Right lobe of liver (tissue), 6 donors: ENCODE data around the gene ADCY5. TPM values are rescaled to one million over a fixed set of nuclear protein-coding genes. Genes with fewer than 3 reads are reported as not detected.

Source experiments
- ATAC-seq, 4 donors: fragments of 200-7000 bp; cut with Tn5 transposase; one replicate each; pipeline ENCODE4 v1.9.1; 2020; ENCODE audit warnings: mild to moderate bottlenecking in 4 of 4, moderate library complexity in 4 of 4
- DNase-seq, 3 donors: peaks; one replicate each; pipeline ENCODE4 v3.0.0-alpha.2; 2020
- H3K27ac ChIP-seq, 3 donors: fragments of 200-600 bp; one replicate each; pipeline ENCODE4 v1.8.0; 2022
- H3K27me3 ChIP-seq, 2 donors: fragments of 200-600 bp; one replicate each; pipeline ENCODE4 v1.8.0; 2022
- H3K36me3 ChIP-seq, 4 donors: fragments of 200-600 bp; sonication (generic) in 1 of 4; one replicate each; pipeline versions ENCODE4 v1.5.1 to v1.8.0; 2017 to 2022; ENCODE audit warnings: control low read depth in 1 of 4
- H3K4me1 ChIP-seq, 4 donors: fragments of 200-600 bp; sonication (generic) in 1 of 4; one replicate each; pipeline versions ENCODE4 v1.5.1 to v1.8.0; 2017 to 2022; ENCODE audit warnings: control low read depth in 1 of 4
- H3K4me3 ChIP-seq, 3 donors: fragments of 200-600 bp; one replicate each; pipeline ENCODE4 v1.8.0; 2022
- H3K9me3 ChIP-seq, 4 donors: fragments of 200-600 bp; sonication (generic) in 1 of 4; one replicate each; pipeline versions ENCODE4 v1.5.1 to v1.8.0; 2017 to 2022; ENCODE audit warnings: control low read depth in 1 of 4
- CTCF ChIP-seq, 4 donors: fragments of 200-600 bp in 3 of 4; fragments of 450-650 bp in 1 of 4; IDR thresholded peaks; one replicate each; pipeline versions ENCODE4 v1.5.1 to v1.8.0; 2016 to 2022; ENCODE audit warnings: antibody characterized with exemption in 4 of 4, mild to moderate bottlenecking in 2 of 4
- POLR2A ChIP-seq: fragments of 450-650 bp; IDR thresholded peaks from one replicate; pipeline ENCODE4 v1.6.1; 2017; ENCODE audit warnings: antibody characterized with exemption, mild to moderate bottlenecking
- WGBS: methylation state at CpG from one replicate; pipeline ENCODE4 v1.1.6; 2018; ENCODE audit warnings: low coverage, low lambda C conversion rate; ENCODE audit not compliant: insufficient coverage; ENCODE audit errors: missing lambda C conversion rate; 5-methylcytosine and 5-hydroxymethylcytosine counted together
- intact Hi-C, 2 donors: fragments of 100-400 bp; cut with DNase I; formaldehyde crosslinking; loops; one replicate each; pipeline versions ENCODE4 v1.11.2 to v1.14.1; 2022
- total RNA-seq, 6 experiments: library from RNA; depleted of rRNA in 2 of 6; stranded (reverse); fragments of >200 nt in 2 of 6; fragmentation: NEBNext Ultra II Directional in 3 of 6; extraction: Animal tissue kit (Norgen Biotek cat#: 25700) in 3 of 6; gene quantifications; one replicate each; pipeline versions ENCODE4 v1.1.0 to v1.2.4, GENCODE V29; 2016 to 2023
- donor health status: DM: no; HTN: yes; CAD: no.
- donor health status: DM: no; HTN: no; CAD: no.
- donor health status: DM: no; HTN: no; CAD: no.
- donor health status: DM: no; HTN: yes; CAD: no.
- donor health status: DM: no; HTN: yes; CAD: no.

Gene ADCY5
- total RNA-seq, 6 experiments from 2014 or later: 1.9 to 3.7 (median 2.7) TPM

DNA sequence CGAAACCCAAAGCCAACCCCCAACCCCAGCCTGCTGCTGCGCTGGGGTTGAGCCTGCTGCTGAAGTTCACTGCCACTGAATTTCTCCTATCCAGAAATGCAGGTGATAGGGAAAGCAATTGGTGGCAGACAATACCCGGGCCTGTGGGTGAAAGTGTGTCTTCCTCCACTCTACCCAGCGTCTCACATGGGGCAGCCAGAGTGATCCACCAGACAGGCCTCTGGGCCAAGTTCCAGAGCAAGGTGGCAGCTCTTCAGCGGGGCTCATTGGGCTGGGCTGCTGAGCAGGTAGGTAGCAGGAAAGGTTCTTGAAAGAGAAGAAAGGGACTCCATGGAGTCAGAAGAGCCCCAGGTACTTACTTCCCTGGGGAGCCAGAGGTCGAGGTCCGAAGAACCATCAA, 6.0 kb downstream of the ADCY5 start:
- no peak for DNase-seq
- Histone ChIP-seq H3K27ac (no peak overlapping the region), H3K4me3 (no peak overlapping the region), H3K36me3 (no peaks in the 10 kb centered on the region), H3K27me3 (no peaks in the 10 kb centered on the region), H3K9me3 (no peaks in the 10 kb centered on the region), H3K4me1 (no peaks in the 10 kb centered on the region)
- WGBS: 78% methylated on average over 6 of the region's 7 CpGs
- TF ChIP-seq CTCF (IDR thresholded peaks at IDR 0.05) (no peak), POLR2A (no peak)
- intact Hi-C loops: no loop called here
- no peak for ATAC-seq

DNA sequence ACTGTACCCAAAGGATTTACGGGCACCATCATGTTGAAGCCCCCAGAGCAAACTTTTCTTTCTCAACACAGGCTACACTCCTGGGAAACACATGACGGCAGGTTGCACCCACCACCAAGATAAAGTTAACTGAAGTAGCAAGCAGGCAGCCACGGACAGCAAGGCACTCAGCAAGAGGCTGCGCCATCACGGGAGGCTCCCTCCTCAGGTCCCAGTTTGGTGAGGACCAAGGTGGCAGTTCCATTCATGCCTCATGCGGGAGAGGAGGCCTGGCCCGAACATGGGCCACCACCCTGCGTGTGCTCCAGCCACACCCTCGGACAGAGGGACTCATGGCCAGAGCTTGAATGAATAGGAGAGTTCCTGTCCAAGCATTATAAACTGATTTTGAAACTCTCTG, 6.8 kb downstream of the ADCY5 start:
- DNase-seq: no peak

DNA sequence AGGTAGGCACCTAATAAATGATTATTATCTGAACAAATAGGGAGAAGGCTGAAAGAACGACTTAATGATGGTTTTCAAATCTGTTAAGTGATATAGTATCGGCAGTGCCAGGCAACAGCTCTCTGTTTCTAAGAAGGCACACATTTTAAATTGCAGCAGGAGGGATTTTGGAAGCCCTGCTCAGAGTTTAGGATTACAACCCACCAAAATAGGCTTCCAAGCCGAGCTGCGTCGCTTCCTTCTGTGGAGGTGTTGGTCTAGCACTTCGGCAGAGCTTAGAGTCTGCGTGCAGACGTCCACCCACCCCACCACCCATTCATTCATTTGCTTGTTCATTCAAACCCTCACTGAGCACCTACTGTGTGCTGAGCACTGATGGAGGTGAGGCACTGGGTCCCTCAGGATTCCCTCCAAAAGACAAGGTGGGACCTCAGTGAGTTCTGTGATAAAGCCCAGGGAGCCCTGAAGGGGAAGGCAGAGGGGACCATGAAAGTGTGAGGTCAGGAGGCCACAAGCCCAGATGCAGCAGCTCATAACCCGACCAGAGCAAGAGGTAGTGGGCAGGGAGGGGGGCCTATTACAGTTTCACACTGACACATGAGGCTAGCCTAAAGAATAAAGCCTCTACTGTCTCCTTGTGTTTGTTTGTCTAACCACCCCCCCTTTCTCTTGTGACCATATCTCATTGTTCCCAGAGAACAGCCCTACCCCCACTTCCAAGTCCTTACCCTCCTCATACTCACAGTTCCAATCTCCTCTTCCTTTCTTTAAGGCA, 8.9 kb downstream of the ADCY5 start:
- no peak overlapping the region for H3K4me3 ChIP-seq
- no peaks in the 10 kb centered on the region for H3K27me3 ChIP-seq
- no peaks in the 10 kb centered on the region for H3K9me3 ChIP-seq
- ATAC-seq (no peak), DNase-seq (no peak)
- 73% methylated on average over 4 of the region's 9 CpGs for WGBS
- TF ChIP-seq POLR2A: no peak
- no peak for TF ChIP-seq CTCF (IDR thresholded peaks at IDR 0.05)
- no peaks in the 10 kb centered on the region for H3K36me3 ChIP-seq
- H3K27ac ChIP-seq: no peak overlapping the region
- no peaks in the 10 kb centered on the region for H3K4me1 ChIP-seq
- intact Hi-C loops: no loop called here

More for the DNA sequence above, 6.8 kb downstream of the ADCY5 start:
- Histone ChIP-seq H3K36me3 (no peaks in the 10 kb centered on the region), H3K4me3 (no peak overlapping the region), H3K4me1 (no peaks in the 10 kb centered on the region), H3K9me3 (no peaks in the 10 kb centered on the region), H3K27ac (no peak overlapping the region), H3K27me3 (no peaks in the 10 kb centered on the region)
- intact Hi-C loops: no loop called here
- ATAC-seq: no peak
- TF ChIP-seq CTCF (IDR thresholded peaks at IDR 0.05): no peak
- no peak for TF ChIP-seq POLR2A
- 87% methylated on average over 5 of the region's 9 CpGs for WGBS

DNA sequence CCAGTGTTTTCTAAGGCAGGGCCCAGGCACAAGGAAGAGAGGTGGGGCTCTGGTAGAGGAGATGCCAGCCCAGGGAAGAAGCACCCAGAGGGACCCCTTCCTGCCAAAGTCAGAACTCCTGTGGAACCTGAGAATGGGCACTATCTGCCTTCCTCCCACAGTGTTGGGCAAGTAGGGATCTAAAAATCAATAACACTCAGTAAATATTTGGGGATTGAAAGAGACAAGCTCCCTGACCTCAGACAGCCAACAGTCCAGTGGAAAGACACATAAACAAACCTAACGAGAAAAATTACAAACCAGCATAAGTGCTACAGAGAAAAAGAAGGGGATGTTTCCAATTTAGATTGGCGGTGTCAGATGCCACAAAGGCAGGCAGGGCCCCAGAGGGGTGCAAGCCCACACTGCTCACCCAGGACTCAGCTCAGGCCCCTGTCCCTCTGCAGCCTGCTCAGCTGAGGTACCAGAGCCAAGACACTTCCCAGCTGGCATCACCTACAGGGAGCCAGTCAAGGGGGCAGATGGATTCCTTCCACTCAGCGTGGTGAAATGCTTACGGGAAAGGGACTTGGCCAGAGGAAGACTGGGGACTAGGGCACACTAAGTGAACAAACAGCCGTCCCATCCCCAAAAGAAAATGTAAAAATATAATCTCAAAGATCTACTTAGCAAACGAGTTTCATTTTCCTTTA, 15.9 kb downstream of the ADCY5 start:
- no peak for TF ChIP-seq POLR2A
- no peak for TF ChIP-seq CTCF (IDR thresholded peaks at IDR 0.05)
- Histone ChIP-seq H3K4me3 (no peak overlapping the region), H3K27ac (no peak overlapping the region), H3K9me3 (no peaks in the 10 kb centered on the region), H3K36me3 (no peaks in the 10 kb centered on the region), H3K4me1 (no peaks in the 10 kb centered on the region), H3K27me3 (no peaks in the 10 kb centered on the region)
- ATAC-seq (peak in 2 of 4 donors; percentile 67 to 70), DNase-seq (no peak)
- intact Hi-C loops: no loop called here
- 49% methylated on average over 4 of the region's 6 CpGs for WGBS
